Measurements from ENCODE around the gene CMTM2. TPM values are rescaled to one million over a fixed set of nuclear protein-coding genes. Genes with fewer than 3 reads are reported as not detected.
A peak's percentile ranks its signal among the peaks of the same experiment; 100 is the strongest.

CMTM2 gene, protein sequence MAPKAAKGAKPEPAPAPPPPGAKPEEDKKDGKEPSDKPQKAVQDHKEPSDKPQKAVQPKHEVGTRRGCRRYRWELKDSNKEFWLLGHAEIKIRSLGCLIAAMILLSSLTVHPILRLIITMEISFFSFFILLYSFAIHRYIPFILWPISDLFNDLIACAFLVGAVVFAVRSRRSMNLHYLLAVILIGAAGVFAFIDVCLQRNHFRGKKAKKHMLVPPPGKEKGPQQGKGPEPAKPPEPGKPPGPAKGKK
- polyA plus RNA-seq (ENCODE audit: insufficient read length), result 0.71 TPM

- DNase-seq, result no peak
Observed at GRCh38 chr16:66578651-66579531, at the start of gene CMTM2. Gene CMTM2 (plus strand): TSS chr16:66579463. CDS start chr16:66579608, 145 bp downstream.

- DNase-seq, result no peak
Observed at GRCh38 chr16:66529475-66529874, 49.8 kb upstream of the CMTM2 start.

- DNase-seq, result no peak
Observed at GRCh38 chr16:66534376-66534799, 44.9 kb upstream of the CMTM2 start.

GRCh38 chr16:66536525-66536924 is 42.7 kb upstream of the CMTM2 start:
- no peak for DNase-seq

DNA sequence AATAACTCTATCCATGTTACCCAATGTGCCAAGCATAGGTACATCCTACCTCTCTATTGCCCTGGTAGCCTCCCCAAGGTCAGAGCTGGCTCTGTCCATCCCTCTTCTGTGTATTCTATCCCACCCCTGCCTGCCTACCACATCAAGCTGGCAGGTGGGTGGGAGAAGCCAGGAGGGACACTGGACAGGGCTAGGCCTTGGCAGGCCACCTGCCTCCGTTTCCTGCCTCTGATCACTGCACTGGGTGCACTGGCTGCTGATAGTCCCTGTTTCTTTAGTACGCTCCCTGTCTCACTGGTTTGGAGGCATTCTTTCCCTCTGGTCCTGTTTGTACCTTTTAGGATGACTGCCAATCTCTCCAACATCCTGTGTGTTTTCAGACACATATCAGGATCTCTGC is 42.0 kb upstream of the CMTM2 start:
- DNase-seq, result no peak

DNA sequence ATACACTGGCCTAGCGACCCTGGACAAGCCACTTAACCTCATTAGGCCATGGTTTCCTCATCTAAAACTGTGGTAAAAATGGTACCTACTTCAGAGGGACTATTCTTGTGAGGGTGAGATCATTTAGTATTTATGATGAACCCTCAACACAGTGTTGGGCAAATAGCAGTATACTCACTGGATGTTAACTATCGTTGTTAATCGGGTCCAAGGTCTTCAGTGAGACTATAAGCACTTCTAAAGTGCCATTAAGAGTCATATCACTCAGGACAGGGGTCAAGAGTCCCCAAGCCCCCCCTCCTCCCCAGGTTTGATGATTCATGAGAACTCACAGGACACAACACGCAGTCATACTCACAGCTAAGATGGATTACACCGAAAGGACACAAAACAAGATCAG is 40.4 kb upstream of the CMTM2 start:
- DNase-seq, result no peak

- DNase-seq, result no peak
Observed at GRCh38 chr16:66539623-66540469, 39.4 kb upstream of the CMTM2 start.

DNA sequence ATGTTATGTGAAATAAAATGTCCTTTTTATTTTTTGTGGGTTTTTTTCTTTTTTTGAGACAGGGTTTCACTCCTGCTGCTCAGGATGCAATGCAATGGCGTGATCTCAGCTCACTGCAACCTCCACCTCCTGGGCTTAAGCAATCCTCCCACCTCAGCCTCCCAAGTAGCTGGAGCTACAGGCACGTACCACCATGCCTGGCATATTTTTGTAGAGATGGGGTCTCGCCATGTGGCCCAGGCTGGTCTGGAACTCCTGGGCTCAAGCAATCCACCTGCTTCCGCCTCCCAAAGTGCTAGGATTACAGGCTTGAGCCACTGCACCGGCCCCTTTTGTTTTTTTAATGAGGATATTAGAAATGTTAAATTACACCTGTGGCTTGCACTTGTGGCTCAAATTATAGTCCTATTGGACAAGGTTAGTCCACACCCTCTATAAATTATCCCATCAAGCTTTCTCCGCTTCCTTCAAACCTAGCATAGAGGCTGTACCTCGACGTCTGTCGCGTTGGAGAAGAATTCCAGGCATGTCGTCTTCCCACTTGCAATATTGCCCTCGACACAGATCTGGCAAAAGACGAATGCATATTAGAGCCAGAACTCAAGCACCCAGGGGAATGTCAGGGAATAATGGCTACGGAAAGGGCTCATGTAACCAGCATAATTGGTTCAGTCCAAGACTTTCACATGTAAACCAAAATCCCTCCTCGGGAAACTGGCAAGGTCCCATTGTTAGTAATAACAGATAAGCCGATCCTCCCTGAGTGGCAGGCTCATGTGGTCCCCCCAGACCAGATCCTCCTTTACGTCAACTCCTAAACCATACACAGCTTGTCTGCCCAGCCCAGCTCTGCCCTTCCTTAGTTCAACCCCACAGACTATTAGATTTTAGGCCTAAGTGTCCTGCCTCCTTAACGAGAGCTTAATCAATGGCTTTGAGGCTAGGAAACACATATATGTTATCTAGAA is 37.6 kb upstream of the CMTM2 start:
- DNase-seq, result no peak

- DNase-seq, result no peak
Observed at GRCh38 chr16:66542396-66542795, 36.9 kb upstream of the CMTM2 start.

GRCh38 chr16:66543541-66543940 is 35.7 kb upstream of the CMTM2 start:
- DNase-seq, result no peak

DNA sequence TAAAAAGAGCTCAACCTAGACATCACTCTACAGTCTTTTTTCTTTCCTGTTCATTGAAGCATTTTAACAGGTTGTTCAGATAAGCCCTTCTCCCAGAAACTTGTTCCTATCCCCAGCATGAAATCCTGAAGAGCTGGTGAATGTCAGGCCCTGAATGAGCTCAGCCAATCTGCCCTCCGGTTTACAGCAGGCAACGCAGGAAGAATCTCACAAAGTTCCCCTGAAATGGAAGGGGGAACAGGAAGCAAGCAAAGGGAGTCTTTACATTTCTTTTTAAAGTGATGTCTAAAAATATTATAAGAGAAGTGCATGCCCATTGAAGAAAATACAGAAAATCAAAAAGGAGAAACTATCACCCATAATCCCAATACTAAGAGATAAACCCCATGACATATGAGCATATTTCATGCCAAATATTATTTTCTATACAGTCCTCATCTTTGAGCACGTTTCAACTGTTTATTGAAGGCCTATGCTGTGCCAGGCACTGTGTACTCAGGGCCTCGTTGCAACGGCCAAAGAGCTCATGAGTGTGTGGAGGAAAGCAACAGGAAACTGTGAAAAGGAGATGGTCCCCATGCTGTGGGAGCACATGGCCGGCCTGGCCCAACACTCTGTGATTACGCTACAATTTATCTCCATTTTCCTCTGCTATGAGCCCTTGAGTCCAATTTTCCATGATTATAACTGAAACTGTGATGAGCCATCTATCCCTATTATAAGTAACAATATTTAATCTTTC is 35.1 kb upstream of the CMTM2 start:
- no peak for DNase-seq

- DNase-seq, result no peak
Observed at GRCh38 chr16:66547101-66547989, 31.9 kb upstream of the CMTM2 start.

DNA sequence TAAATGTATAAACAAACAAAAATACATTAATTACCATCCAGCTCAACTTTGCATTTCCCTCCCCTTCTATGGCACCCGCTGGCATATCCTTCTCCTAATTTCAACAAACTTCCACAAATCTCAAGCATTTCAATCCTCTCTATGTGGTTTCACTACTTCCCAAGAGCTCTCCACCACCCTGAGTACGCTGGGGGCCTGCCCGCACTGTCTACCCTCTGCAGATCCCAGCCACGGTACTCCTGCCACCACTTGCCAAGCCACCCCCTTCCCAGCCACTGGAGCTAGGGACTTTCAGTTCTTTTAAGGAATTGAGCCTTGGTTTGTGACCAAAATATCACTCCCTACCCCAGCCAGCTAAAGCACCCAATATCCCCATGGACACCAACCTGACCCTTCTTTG is 31.2 kb upstream of the CMTM2 start:
- DNase-seq, result no peak

DNA sequence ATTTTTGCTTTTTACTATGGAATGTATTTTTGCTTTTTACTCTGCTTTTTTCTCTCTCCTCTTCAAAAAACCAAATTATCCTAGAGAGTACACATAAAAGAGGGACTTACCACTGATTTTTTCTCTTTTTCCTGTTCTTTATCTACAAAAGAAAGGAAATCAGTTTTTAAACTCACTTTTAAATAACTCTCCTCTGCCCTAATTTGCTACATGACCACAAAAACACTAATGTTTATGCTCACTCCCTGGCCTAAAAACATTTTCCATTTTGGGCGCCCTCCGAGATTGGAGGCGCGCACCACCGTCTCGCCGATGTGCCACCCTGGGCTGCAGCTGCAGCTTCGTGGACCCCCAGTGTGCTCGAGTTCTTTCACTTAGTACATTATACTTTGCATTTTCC is 30.4 kb upstream of the CMTM2 start:
- DNase-seq, result no peak

GRCh38 chr16:66549284-66550131 is 29.8 kb upstream of the CMTM2 start, which contains the start of gene TK2:
Gene TK2 (minus strand): TSS chr16:66550122. CDS start chr16:66550061, 61 bp downstream.
- peak; percentile 86 for DNase-seq

DNA sequence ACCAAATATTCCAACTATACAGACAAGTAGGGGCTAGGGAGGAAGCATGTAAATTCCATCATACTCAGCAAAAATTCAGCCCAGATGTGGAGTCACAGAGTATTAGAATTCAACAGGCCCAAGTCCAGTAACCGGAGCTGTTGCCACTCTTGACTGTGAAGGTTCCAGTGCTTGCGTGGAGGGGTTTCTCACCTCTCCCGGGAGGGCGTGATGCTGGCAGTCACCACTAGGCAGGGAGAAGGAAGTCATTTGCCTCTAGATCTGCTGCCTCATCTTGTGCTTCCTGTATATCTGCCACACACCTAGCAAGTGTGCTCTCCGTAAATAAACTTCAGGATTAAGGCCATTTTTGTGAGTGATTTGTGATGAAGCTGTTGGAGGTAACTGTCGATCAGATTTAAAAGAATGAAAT is 27.9 kb upstream of the CMTM2 start:
- peak; percentile 54 for DNase-seq

DNA sequence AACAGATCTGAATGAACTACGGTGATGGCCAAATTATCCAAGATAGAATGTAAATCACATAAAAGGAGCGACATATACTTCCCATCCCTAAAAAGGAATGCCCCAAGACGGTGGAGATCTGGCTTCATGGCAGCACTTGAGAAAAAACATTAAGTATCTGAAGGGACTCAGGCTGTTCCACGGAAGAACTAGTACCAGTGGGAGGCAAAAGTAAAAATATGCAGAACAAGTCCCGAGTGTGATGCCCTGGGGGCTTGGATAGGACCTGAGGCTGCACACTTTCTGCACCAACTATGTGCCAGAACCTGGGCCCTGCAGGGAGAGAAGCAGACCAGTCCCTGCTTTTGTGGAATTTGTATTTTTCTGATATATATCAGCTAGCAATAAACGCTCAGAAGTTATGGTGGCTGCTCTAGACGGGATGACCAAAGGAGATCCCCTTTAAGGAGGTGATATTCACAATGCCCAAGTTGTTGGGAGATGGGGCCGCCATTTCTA is 27.4 kb upstream of the CMTM2 start:
- DNase-seq, result no peak
